SIG-M5 (cell line): ENCODE results near the gene UFC1.

Experiments used
- DNase-seq: peaks from one replicate; lab custom pipeline; 2025; lab: John Stamatoyannopoulos, UW

Gene UFC1

GRCh38 chr1:161171191-161171590, 17.4 kb downstream of the UFC1 start:
- DNase-seq: no peak

- DNase-seq: no peak
Measured at GRCh38 chr1:161171696-161172095, 17.9 kb downstream of the UFC1 start.

DNA sequence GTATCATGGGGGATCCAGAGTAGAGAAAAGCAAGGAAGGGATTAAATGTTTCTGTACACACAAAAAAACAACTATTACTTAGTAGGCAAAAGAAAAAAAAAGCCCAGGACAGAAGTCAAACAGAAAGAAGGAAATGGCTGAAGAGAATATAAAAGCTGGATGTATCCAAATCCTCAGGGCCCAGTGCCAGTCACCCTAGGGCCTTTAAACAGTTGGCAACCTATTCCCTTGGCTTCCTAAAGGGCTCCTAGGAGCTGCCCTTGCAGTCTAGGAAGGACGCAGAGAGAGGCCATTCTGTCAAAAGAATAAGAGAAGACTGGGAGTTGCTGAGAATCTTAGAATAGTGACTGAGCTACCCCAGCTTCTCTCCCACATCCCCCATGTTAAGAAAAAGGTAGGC, 18.6 kb downstream of the UFC1 start:
- no peak for DNase-seq

DNA sequence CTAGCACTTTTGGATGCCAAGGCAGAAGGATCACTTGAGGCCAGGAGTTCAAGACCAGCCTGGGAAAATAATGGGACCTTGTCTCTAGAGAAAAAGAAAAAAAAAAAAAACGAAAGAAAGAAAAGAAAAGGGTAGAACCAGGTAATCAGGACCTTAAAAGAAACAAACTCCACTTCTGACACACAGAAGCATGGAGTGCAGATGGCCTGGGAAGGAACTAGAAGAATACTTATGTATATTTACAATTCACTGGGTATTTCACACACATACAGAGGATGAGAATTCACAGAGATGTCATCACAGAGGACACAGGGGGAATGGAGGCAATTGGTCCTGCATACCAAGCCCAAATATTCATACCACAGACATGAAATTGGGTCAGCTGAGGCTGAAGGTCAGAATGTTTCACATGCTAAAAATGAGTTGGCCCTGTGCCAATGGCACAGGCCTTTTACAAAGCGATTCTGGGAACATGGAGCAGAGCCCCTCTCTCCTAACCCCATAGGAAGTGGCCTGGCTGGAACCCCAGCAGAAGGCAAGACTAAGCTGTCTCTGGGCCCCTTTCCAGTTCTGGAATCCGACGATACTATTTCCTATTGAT, 19.1 kb downstream of the UFC1 start:
- DNase-seq: no peak

DNA sequence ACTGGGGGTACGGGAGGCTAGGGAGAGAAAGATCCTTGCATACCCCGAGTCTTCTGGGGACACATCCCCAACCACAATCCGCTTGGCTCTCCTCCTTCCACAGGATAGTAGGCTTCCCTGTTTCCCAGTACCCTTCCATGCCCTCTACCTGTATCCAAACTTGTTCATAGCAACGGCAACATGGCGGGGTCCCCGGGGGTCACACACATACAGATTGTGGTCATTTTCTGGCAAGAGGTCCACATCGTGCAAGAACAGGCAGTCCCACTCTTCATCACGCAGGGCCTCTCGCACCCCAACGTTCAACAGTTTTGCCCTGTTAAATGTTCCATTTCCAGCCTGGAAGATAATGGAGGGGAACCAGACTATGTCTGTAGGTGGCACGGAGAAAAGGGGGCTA, 19.9 kb downstream of the UFC1 start:
- no peak for DNase-seq

DNA sequence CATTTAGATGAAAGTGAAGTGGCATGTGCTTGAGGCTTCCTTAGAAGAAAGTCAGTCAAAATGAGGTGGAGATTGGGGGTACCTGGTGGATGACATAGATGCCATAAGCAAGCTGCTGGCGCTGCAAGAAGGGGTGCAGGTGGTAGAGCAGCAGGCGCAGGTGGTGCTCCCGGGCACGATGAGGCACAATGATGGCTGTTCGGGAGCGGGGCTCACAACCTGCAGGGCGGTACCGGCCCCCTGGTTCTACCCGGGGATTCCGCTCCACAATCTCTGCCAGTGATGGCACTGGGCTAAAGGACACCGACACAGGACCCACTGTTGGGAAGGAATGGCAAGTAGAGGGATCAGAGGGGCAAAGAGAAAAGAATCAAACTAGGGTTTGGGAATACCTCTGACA, 21.1 kb downstream of the UFC1 start:
- no peak for DNase-seq

- DNase-seq: no peak
Measured at GRCh38 chr1:161175771-161176453, 22.1 kb downstream of the UFC1 start.

- DNase-seq: no peak
Measured at GRCh38 chr1:161176468-161177111, 22.8 kb downstream of the UFC1 start.

GRCh38 chr1:161177112-161177935, 23.5 kb downstream of the UFC1 start, which contains the start of gene B4GALT3:
TSS of gene B4GALT3 (minus strand) at chr1:161177507. CDS start at chr1:161176060, 1,447 bp downstream.
- no peak for DNase-seq

DNA sequence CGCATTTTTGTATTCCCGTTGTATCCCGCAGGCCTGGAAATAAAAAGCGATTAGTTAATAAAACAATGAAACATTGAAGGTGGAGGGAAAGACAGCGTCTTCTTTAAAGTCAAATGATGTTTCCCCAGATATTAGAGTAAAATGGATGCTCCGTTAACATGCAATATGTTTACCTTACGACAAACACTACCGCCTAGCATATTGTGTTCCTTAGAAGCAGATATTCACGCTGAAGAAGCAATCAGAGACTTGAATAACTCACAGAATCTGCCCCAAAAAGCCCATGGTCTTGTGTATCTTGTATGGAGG, 24.1 kb downstream of the UFC1 start:
- DNase-seq: no peak

DNA sequence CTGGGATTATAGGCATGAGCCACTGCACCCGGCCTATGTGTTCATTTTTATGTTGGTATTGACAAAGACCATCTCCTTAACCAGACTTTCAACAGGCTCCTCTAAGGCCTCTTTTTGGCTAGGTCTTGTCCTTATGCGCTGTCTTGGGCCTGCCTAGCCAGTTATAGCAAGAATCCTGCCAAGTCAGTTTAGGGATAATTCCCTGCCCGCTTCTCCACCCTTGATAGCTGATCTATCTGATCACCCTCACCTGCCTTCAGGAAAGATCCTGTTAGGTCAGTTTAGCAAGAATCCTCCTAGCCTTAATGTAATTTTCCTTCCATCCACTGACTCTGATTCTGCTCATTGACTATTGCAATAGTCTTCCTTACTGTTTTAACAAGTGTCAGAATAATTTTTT, 25.9 kb downstream of the UFC1 start:
- no peak for DNase-seq

GRCh38 chr1:161180639-161181038, 26.9 kb downstream of the UFC1 start:
- DNase-seq: no peak

GRCh38 chr1:161182214-161182613, 28.4 kb downstream of the UFC1 start:
- DNase-seq: peak; percentile 63

GRCh38 chr1:161185282-161185682, 31.5 kb downstream of the UFC1 start:
- peak; percentile 95 for DNase-seq

DNA sequence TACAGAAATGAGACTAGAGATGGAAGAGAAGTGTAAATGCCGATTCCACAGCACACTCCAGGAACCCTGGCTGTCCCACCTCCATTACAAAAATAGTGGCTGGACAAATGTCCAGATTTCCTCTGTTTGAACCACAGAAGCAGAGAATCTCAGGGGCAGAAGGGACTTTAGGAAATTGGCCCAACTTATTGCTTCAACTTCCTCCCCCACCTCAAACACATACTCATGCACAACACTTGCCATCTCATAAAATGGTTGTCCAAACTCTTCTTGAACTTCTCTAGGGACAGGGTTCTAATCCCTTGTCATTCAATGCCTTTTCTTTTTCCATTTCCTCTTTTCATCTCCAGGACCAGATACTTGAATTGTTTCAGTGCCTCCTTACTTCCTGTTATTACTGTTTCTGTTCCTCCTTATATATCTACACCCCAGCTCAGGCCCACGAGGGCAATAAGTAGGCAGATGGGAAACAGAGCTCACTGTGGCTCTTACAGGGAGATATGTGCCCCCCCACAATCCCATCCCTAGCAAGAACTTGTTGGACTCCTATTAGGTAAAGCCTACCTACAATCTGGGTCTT, 32.0 kb downstream of the UFC1 start:
- peak; percentile 100 for DNase-seq

- DNase-seq: no peak
Measured at GRCh38 chr1:161187311-161187710, 33.5 kb downstream of the UFC1 start.

DNA sequence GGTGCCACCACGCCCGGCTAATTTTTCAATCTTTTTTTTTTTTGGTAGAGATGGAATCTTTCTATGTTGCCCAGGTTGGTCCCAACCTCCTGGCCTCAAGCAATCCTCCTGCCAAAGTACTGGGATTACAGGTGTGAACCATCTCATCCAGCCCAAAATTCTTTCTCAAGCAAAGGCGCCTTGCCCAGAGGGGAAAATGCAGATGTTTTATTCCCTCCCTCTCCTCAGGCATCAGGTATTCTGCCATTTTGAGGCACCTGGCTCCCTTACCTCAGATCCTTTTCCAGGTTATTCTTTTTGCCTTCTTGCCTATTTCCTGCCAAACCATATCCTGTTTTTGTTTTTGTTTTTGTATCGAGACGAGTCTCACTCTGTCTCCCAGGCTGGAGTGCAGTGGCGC, 34.6 kb downstream of the UFC1 start:
- no peak for DNase-seq

- no peak for DNase-seq
Measured at GRCh38 chr1:161189036-161189435, 35.3 kb downstream of the UFC1 start.

DNA sequence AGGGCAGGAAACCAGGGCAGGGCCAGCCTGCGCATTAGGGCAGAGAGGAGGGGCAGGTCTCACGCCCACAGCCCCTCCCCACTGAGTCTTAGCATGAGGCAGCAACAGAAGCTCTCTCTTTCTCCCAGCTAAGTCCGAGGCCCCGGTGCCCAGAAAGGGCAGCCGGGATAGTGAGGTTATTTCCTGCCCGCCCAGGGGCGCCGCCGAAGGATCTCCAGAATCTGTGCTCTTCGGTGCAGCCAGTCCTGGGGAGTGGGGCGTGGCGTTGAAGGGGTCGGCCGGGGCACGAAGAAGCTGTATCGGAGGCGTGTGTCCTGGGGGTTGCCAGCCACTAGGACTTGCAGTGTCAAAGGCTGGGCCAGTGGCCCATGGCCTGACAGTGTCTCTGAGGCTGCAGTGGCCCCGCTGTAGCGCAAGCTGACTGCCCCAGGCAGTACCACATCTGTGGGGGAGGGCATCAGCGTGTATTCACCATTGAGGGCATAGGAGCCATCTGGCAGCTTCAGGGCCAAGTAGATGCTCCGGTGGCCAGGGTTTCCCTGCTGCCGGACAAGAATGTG, 37.3 kb downstream of the UFC1 start:
- no peak for DNase-seq

GRCh38 chr1:161191971-161192370, 38.2 kb downstream of the UFC1 start:
- DNase-seq: no peak

DNA sequence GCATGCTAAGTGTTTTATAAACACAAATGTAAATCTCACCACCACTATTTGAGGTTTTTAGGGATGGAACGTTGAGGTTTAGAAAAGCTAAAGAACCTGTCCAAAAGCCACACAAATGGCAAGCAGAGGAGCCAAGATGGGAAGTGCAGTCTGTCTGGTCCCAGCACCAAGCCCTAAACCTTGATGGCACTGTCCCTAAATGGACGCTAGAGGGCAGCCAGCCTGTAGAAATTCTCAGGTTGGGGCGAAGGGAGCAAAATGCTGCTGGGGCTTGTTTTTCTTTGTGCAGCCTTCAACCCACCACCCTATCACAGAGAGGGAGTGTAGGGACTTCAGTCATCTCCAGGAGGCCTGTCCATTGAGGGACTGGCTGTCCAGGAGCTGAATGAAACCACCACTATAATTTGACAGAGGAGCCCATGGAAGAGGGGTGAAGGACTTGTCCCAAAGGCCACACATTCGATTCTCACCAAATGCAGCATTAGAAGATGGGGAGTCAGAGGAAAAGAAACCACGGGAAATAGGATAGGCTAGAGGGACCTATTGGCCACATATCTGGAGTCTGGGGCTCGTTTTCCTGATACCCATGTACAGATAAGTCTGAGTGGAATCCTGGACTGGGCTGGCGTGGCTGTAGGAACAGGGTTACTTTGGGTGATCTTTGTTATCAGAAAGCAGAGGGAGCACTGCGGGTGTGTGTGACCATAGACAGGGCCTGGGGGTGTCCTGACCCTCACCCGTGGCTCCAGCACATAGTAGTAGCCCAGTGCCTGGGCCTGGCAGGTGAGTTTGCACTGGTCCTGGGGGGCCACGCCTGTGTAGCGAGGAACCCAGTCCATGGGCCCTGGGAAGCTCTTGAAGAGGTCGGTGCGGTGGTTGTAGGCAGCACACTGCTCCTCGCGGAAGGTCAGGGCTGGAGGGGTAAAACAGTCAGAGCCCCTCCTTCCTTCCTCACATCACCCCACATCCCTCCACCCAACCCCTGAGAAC, 39.0 kb downstream of the UFC1 start:
- DNase-seq: no peak
